WERI-Rb-1 (cell line): Measurements from ENCODE around the gene NSMCE1.

Source experiments
- DNase-seq: peaks from one replicate; pipeline ENCODE4 v3.0.0-alpha.2; 2020
- H3K27ac ChIP-seq: fragments of 250-450 bp; sonication (Bioruptor Pico); 2 replicates; pipeline ENCODE4 v1.5.1; 2020; ENCODE audit warnings: mild to moderate bottlenecking, moderate library complexity
- H3K27me3 ChIP-seq: fragments of 250-450 bp; sonication (Bioruptor Pico); 2 replicates; pipeline ENCODE4 v1.5.1; 2021; ENCODE audit warnings: mild to moderate bottlenecking, low read depth, moderate library complexity; ENCODE audit not compliant: insufficient read depth, severe bottlenecking
- H3K36me3 ChIP-seq: fragments of 250-450 bp; sonication (Bioruptor Pico); 2 replicates; pipeline ENCODE4 v1.5.1; 2020; ENCODE audit warnings: mild to moderate bottlenecking, moderate library complexity
- H3K4me3 ChIP-seq: 2 replicates; pipeline ENCODE4 v1.5.1; 2011; ENCODE audit warnings: low read depth, mild to moderate bottlenecking, control low read depth, low read length
- H3K9me3 ChIP-seq: fragments of 250-450 bp; sonication (Bioruptor Pico); 2 replicates; pipeline ENCODE4 v1.5.1; 2021; ENCODE audit warnings: mild to moderate bottlenecking, moderate library complexity; ENCODE audit not compliant: severe bottlenecking
- CTCF ChIP-seq: IDR thresholded peaks from 2 replicates; pipeline ENCODE4 v1.5.1; 2011; ENCODE audit warnings: low read depth, mild to moderate bottlenecking, control low read depth, inconsistent platforms, low read length

NSMCE1 gene

GRCh38 chr16:27304102-27304501, 35.5 kb upstream of the NSMCE1 start:
- TF ChIP-seq CTCF = no peak
- Histone ChIP-seq H3K27ac (no peak overlapping the region), H3K27me3 (no peaks in the 10 kb centered on the region), H3K9me3 (no peaks in the 10 kb centered on the region), H3K36me3 (no peaks in the 10 kb centered on the region), H3K4me3 (no peak overlapping the region)
- DNase-seq = no peak

GRCh38 chr16:27303256-27304100, 34.9 kb upstream of the NSMCE1 start:
- no peak for DNase-seq
- no peak overlapping the region for H3K27ac ChIP-seq
- no peaks in the 10 kb centered on the region for H3K36me3 ChIP-seq
- H3K27me3 ChIP-seq = no peaks in the 10 kb centered on the region
- H3K9me3 ChIP-seq = no peaks in the 10 kb centered on the region
- H3K4me3 ChIP-seq = no peak overlapping the region
- no peak for TF ChIP-seq CTCF

GRCh38 chr16:27302126-27302525, 33.6 kb upstream of the NSMCE1 start:
- Histone ChIP-seq H3K4me3 (no peak overlapping the region), H3K27me3 (no peaks in the 10 kb centered on the region), H3K9me3 (no peaks in the 10 kb centered on the region), H3K27ac (no peak overlapping the region), H3K36me3 (no peaks in the 10 kb centered on the region)
- no peak for TF ChIP-seq CTCF
- no peak for DNase-seq

- Histone ChIP-seq H3K36me3 (no peaks in the 10 kb centered on the region), H3K27ac (no peak overlapping the region), H3K27me3 (no peaks in the 10 kb centered on the region), H3K4me3 (no peak overlapping the region), H3K9me3 (no peaks in the 10 kb centered on the region)
- TF ChIP-seq CTCF = no peak
- no peak for DNase-seq
Observed at GRCh38 chr16:27301236-27301861, 32.8 kb upstream of the NSMCE1 start.

- no peak for DNase-seq
- TF ChIP-seq CTCF = no peak
Observed at GRCh38 chr16:27298132-27298531, 29.6 kb upstream of the NSMCE1 start.

More at GRCh38 chr16:27298132-27298531, 29.6 kb upstream of the NSMCE1 start:
- H3K27me3 ChIP-seq = no peaks in the 10 kb centered on the region
- H3K9me3 ChIP-seq = no peaks in the 10 kb centered on the region
- no peak overlapping the region for H3K4me3 ChIP-seq
- H3K27ac ChIP-seq = no peak overlapping the region
- H3K36me3 ChIP-seq = no peaks in the 10 kb centered on the region
